GM18508 (cell line): Measurements from ENCODE around the gene CCDC87.
"Not testable (repeated sequence)": the region's sequence is repeated elsewhere in the genome, so short reads cannot be mapped to it uniquely, and the experiment has no call there.

Experiments used
- ATAC-seq: cut with Tn5 transposase; IDR thresholded peaks from one replicate; pipeline ENCODE4 v1.9.1; 2021; ENCODE audit warnings: moderate number of reproducible peaks; ENCODE audit not compliant: insufficient read depth, unreplicated experiment

The CCDC87 gene

GRCh38 chr11:66582565-66583147 lies 10.2 kb downstream of the CCDC87 start:
- not testable (repeated sequence) for ATAC-seq

- ATAC-seq: no peak
These were observed 11.6 kb downstream of the CCDC87 start for GRCh38 chr11:66581261-66581660.

GRCh38 chr11:66580803-66581202 lies 12.1 kb downstream of the CCDC87 start:
- no peak for ATAC-seq

- ATAC-seq: no peak
These were observed 13.8 kb downstream of the CCDC87 start for GRCh38 chr11:66579017-66579606.

GRCh38 chr11:66570850-66571180 lies 22.0 kb downstream of the CCDC87 start:
- no peak for ATAC-seq

- no peak for ATAC-seq
These were observed 22.6 kb downstream of the CCDC87 start for GRCh38 chr11:66570079-66570849.

- no peak for ATAC-seq
These were observed 23.8 kb downstream of the CCDC87 start for GRCh38 chr11:66569076-66569475.

- no peak for ATAC-seq
These were observed 24.5 kb downstream of the CCDC87 start, which contains the start of gene CTSF for GRCh38 chr11:66568124-66568916. Gene CTSF, minus strand, starts transcription at chr11:66568606. Its CDS starts 120 bp downstream, at chr11:66568486.

GRCh38 chr11:66567787-66568123 lies 25.1 kb downstream of the CCDC87 start:
- ATAC-seq: no peak

- no peak for ATAC-seq
These were observed 26.6 kb downstream of the CCDC87 start for GRCh38 chr11:66566221-66566620.

- ATAC-seq: no peak
These were observed 27.9 kb downstream of the CCDC87 start for GRCh38 chr11:66564984-66565383.

GRCh38 chr11:66564538-66564937 lies 28.3 kb downstream of the CCDC87 start:
- ATAC-seq: no peak

- ATAC-seq: no peak
These were observed 29.0 kb downstream of the CCDC87 start for GRCh38 chr11:66563832-66564231.

- no peak for ATAC-seq
These were observed 29.8 kb downstream of the CCDC87 start for GRCh38 chr11:66562907-66563583.

GRCh38 chr11:66562275-66562674 lies 30.6 kb downstream of the CCDC87 start:
- no peak for ATAC-seq

- ATAC-seq: no peak
These were observed 31.0 kb downstream of the CCDC87 start for GRCh38 chr11:66561975-66562248.

- ATAC-seq: no peak
These were observed 31.5 kb downstream of the CCDC87 start for GRCh38 chr11:66561178-66561974.

GRCh38 chr11:66559866-66560676 lies 32.8 kb downstream of the CCDC87 start:
- ATAC-seq: no peak
